Activated CD4-positive, alpha-beta T cell treated with anti-CD3 and anti-CD28 coated beads, Interleukin-2, amount 50 U/mL, for 1 hour (primary cell): ENCODE results near the gene RHOD.
A peak's percentile ranks its signal among the peaks of the same experiment; 100 is the strongest.

Experiments used
- DNase-seq: peaks from one replicate; pipeline ENCODE4 v3.0.0-alpha.2; 2020

Gene RHOD

GRCh38 chr11:67056267-67057204 lies at the start of gene RHOD:
Gene RHOD (plus strand): TSS chr11:67056847. CDS start chr11:67056903, 56 bp downstream.
- DNase-seq: peak; percentile 34

GRCh38 chr11:67007126-67007525 lies 49.5 kb upstream of the RHOD start:
- DNase-seq: no peak

GRCh38 chr11:67010296-67010905 lies 46.2 kb upstream of the RHOD start:
- DNase-seq: no peak

- DNase-seq: no peak
These were observed 43.1 kb upstream of the RHOD start for GRCh38 chr11:67013511-67014045.

GRCh38 chr11:67014343-67014742 lies 42.3 kb upstream of the RHOD start:
- DNase-seq: no peak

GRCh38 chr11:67015048-67015447 lies 41.6 kb upstream of the RHOD start:
- no peak for DNase-seq

- no peak for DNase-seq
These were observed 40.1 kb upstream of the RHOD start for GRCh38 chr11:67016550-67016949.

GRCh38 chr11:67020949-67021348 lies 35.7 kb upstream of the RHOD start:
- DNase-seq: no peak

- no peak for DNase-seq
These were observed 34.2 kb upstream of the RHOD start for GRCh38 chr11:67022341-67022933.

- no peak for DNase-seq
These were observed 33.4 kb upstream of the RHOD start, which contains the start of gene SYT12 for GRCh38 chr11:67022961-67023956. Gene SYT12 (plus strand): TSS chr11:67023134. CDS start chr11:67030145, 7,011 bp downstream.

GRCh38 chr11:67023957-67024353 lies 32.7 kb upstream of the RHOD start:
- DNase-seq: no peak

- DNase-seq: peak; percentile 22
These were observed 32.2 kb upstream of the RHOD start for GRCh38 chr11:67024410-67024809.

GRCh38 chr11:67024966-67025365 lies 31.7 kb upstream of the RHOD start:
- DNase-seq: no peak

GRCh38 chr11:67025750-67026149 lies 30.9 kb upstream of the RHOD start:
- no peak for DNase-seq

GRCh38 chr11:67026941-67027340 lies 29.7 kb upstream of the RHOD start:
- no peak for DNase-seq

GRCh38 chr11:67027483-67027930 lies 29.1 kb upstream of the RHOD start:
- DNase-seq: no peak

GRCh38 chr11:67027943-67028542 lies 28.6 kb upstream of the RHOD start:
- no peak for DNase-seq

- DNase-seq: no peak
These were observed 27.5 kb upstream of the RHOD start for GRCh38 chr11:67029146-67029545.

GRCh38 chr11:67030976-67031375 lies 25.7 kb upstream of the RHOD start:
- DNase-seq: no peak

- DNase-seq: no peak
These were observed 24.7 kb upstream of the RHOD start for GRCh38 chr11:67031791-67032561.
